SK-N-SH (cell line): ENCODE results near the gene SHB. TPM values are rescaled to one million over a fixed set of nuclear protein-coding genes. Genes with fewer than 3 reads are reported as not detected.

Experiments
- CHD2 ChIP-seq: fragments of 150-350 bp; IDR thresholded peaks from 2 replicates; pipeline ENCODE4 v1.6.1; 2018; ENCODE audit warnings: low read length; ENCODE audit not compliant: partially characterized antibody
- ELF1 ChIP-seq: IDR thresholded peaks from 2 replicates; pipeline ENCODE4 v1.4.0; 2012
- EZH2phosphoT487 ChIP-seq: fragments of 200-600 bp; sonication (generic); IDR thresholded peaks from 2 replicates; pipeline ENCODE4 v1.6.1; 2017; ENCODE audit warnings: low read depth, mixed run types, mild to moderate bottlenecking, antibody characterized with exemption, moderate library complexity, borderline replicate concordance
- FOSL2 ChIP-seq: IDR thresholded peaks from 2 replicates; pipeline ENCODE4 v1.4.0; 2012; ENCODE audit warnings: low read depth, mild to moderate bottlenecking, moderate library complexity, borderline replicate concordance
- FOXJ3 ChIP-seq: sonication (generic); formaldehyde crosslinking; IDR thresholded peaks from 2 replicates; pipeline ENCODE4 v1.5.1; 2020; ENCODE audit warnings: mild to moderate bottlenecking, missing genetic modification reagents
- FOXM1 ChIP-seq: IDR thresholded peaks from 2 replicates; pipeline ENCODE4 v1.4.0; 2012; ENCODE audit warnings: low read depth, mild to moderate bottlenecking
- GABPA ChIP-seq: IDR thresholded peaks from 2 replicates; pipeline ENCODE4 v1.4.0; 2012; ENCODE audit warnings: low read depth, mild to moderate bottlenecking
- GATA2 ChIP-seq: sonication (generic); formaldehyde crosslinking; IDR thresholded peaks from 2 replicates; pipeline ENCODE4 v1.5.0; 2020; ENCODE audit warnings: mild to moderate bottlenecking, missing genetic modification reagents
- JUND ChIP-seq: IDR thresholded peaks from 2 replicates; pipeline ENCODE4 v1.4.0; 2012
- MEF2A ChIP-seq: IDR thresholded peaks from 2 replicates; pipeline ENCODE4 v1.4.0; 2012; ENCODE audit warnings: low read depth, borderline replicate concordance
- MXI1 ChIP-seq: IDR thresholded peaks from 2 replicates; pipeline ENCODE4 v1.6.1; 2012; ENCODE audit warnings: mild to moderate bottlenecking, low read depth, low read length, improper control_type of control experiment
- POLR2AphosphoS5 ChIP-seq: IDR thresholded peaks from 2 replicates; pipeline ENCODE4 v1.6.1; 2012; ENCODE audit warnings: low read depth, low read length
- RAD21 ChIP-seq: IDR thresholded peaks from 2 replicates; pipeline ENCODE4 v1.6.1; 2012; ENCODE audit warnings: mild to moderate bottlenecking, low read length
- RCOR1 ChIP-seq: fragments of 150-350 bp; IDR thresholded peaks from 2 replicates; pipeline ENCODE4 v1.6.1; 2017; ENCODE audit warnings: antibody characterized with exemption, low read length
- SMC3 ChIP-seq: IDR thresholded peaks from 2 replicates; pipeline ENCODE4 v1.6.1; 2012; ENCODE audit warnings: low read depth, low read length, improper control_type of control experiment
- TCF12 ChIP-seq: IDR thresholded peaks from 2 replicates; pipeline ENCODE4 v1.4.0; 2012
- TEAD4 ChIP-seq: IDR thresholded peaks from 2 replicates; pipeline ENCODE4 v1.4.0; 2012; ENCODE audit warnings: mild to moderate bottlenecking, borderline replicate concordance; ENCODE audit not compliant: insufficient read depth
- polyA plus RNA-seq, 3 experiments: library from polyadenylated mRNA; depleted of rRNA; stranded (reverse); fragments of >200 nt; gene quantifications; 2 replicates each; pipeline ENCODE4 v1.2.3, GENCODE V29; 2012
- TF ChIP-seq, protein P1 (sequence below): IDR thresholded peaks from 2 replicates; pipeline ENCODE4; 2012
- TF ChIP-seq, protein P2 (sequence below): IDR thresholded peaks from 2 replicates; pipeline ENCODE4 v1.6.1; 2012; ENCODE audit warnings: mild to moderate bottlenecking, low read depth, low read length, moderate library complexity
- TF ChIP-seq, protein P3 (sequence below): fragments of 150-350 bp; IDR thresholded peaks from 2 replicates; pipeline ENCODE4 v1.6.1; 2017; ENCODE audit warnings: antibody characterized with exemption, low read length, low read depth, borderline replicate concordance
- TF ChIP-seq, protein P4 (sequence below): IDR thresholded peaks from 2 replicates; pipeline ENCODE4 v1.4.0; 2012; ENCODE audit warnings: low read depth, borderline replicate concordance

SHB gene
- polyA plus RNA-seq, 1 of the 3 experiments (the other 2 are of a cell fraction), result 26.0 TPM

DNA sequence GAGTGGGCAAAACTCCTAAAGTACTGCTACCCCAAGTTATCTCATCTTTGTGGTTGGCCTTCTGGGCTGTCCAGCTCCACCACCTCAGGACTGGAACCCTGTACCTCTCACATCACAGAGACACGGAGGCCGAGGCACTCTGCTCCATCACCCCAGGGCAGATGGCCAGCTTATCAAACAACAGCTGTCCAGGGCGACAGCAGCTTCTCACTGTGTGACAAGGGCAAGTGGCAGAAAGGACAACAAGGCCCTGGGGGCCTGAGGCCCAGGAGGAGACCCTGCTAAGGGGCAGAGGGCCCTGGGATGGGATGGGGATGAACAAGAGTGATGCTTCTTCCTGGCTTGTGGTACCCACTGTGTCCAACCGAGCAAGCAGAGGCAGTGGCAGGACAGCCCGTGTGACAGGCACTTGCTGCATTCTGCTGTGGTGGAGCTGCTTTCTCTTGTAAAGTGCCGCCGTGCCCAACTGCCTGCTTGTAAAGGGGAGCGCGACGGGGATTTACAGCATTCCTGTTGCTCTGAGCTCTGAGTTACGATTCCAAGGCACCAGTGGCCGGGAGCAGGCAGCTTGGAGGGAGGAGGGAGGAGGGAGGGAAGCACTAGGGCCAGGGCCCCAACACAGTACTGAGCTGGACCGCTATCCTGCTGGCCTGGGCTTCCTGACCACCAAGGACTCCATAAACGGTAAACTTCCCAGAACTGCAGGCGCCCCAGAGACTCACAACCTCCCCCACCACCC is 71.2 kb downstream of the SHB start (continued):
- TF ChIP-seq, protein P1, sequence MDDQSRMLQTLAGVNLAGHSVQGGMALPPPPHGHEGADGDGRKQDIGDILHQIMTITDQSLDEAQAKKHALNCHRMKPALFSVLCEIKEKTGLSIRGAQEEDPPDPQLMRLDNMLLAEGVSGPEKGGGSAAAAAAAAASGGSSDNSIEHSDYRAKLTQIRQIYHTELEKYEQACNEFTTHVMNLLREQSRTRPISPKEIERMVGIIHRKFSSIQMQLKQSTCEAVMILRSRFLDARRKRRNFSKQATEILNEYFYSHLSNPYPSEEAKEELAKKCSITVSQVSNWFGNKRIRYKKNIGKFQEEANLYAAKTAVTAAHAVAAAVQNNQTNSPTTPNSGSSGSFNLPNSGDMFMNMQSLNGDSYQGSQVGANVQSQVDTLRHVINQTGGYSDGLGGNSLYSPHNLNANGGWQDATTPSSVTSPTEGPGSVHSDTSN, result no peak
- TF ChIP-seq, protein P2, sequence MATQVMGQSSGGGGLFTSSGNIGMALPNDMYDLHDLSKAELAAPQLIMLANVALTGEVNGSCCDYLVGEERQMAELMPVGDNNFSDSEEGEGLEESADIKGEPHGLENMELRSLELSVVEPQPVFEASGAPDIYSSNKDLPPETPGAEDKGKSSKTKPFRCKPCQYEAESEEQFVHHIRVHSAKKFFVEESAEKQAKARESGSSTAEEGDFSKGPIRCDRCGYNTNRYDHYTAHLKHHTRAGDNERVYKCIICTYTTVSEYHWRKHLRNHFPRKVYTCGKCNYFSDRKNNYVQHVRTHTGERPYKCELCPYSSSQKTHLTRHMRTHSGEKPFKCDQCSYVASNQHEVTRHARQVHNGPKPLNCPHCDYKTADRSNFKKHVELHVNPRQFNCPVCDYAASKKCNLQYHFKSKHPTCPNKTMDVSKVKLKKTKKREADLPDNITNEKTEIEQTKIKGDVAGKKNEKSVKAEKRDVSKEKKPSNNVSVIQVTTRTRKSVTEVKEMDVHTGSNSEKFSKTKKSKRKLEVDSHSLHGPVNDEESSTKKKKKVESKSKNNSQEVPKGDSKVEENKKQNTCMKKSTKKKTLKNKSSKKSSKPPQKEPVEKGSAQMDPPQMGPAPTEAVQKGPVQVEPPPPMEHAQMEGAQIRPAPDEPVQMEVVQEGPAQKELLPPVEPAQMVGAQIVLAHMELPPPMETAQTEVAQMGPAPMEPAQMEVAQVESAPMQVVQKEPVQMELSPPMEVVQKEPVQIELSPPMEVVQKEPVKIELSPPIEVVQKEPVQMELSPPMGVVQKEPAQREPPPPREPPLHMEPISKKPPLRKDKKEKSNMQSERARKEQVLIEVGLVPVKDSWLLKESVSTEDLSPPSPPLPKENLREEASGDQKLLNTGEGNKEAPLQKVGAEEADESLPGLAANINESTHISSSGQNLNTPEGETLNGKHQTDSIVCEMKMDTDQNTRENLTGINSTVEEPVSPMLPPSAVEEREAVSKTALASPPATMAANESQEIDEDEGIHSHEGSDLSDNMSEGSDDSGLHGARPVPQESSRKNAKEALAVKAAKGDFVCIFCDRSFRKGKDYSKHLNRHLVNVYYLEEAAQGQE, result no peak
- TF ChIP-seq MEF2A (no peak), TCF12 (no peak), JUND (no peak), SMC3 (no peak), FOSL2 (no peak), CHD2 (peak; percentile 55), MXI1 (no peak; the same call in none of the 2 replicates), GATA2 (CRISPR knock-in tag) (peak; percentile 76), ELF1 (no peak), RCOR1 (peak; percentile 69; the same call in 1 of the 2 replicates), TEAD4 (no peak), FOXM1 (no peak), POLR2AphosphoS5 (no peak), EZH2phosphoT487 (no peak), GABPA (no peak), FOXJ3 (CRISPR knock-in tag) (peak; percentile 84; the same call in 1 of the 2 replicates), RAD21 (no peak; the same call in 1 of the 2 replicates)
- TF ChIP-seq, protein P3, sequence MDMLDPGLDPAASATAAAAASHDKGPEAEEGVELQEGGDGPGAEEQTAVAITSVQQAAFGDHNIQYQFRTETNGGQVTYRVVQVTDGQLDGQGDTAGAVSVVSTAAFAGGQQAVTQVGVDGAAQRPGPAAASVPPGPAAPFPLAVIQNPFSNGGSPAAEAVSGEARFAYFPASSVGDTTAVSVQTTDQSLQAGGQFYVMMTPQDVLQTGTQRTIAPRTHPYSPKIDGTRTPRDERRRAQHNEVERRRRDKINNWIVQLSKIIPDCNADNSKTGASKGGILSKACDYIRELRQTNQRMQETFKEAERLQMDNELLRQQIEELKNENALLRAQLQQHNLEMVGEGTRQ, result no peak
- TF ChIP-seq, protein P4, sequence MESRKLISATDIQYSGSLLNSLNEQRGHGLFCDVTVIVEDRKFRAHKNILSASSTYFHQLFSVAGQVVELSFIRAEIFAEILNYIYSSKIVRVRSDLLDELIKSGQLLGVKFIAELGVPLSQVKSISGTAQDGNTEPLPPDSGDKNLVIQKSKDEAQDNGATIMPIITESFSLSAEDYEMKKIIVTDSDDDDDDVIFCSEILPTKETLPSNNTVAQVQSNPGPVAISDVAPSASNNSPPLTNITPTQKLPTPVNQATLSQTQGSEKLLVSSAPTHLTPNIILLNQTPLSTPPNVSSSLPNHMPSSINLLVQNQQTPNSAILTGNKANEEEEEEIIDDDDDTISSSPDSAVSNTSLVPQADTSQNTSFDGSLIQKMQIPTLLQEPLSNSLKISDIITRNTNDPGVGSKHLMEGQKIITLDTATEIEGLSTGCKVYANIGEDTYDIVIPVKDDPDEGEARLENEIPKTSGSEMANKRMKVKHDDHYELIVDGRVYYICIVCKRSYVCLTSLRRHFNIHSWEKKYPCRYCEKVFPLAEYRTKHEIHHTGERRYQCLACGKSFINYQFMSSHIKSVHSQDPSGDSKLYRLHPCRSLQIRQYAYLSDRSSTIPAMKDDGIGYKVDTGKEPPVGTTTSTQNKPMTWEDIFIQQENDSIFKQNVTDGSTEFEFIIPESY, result no peak
